ENCODE results near the gene PLEKHO2.

DNA sequence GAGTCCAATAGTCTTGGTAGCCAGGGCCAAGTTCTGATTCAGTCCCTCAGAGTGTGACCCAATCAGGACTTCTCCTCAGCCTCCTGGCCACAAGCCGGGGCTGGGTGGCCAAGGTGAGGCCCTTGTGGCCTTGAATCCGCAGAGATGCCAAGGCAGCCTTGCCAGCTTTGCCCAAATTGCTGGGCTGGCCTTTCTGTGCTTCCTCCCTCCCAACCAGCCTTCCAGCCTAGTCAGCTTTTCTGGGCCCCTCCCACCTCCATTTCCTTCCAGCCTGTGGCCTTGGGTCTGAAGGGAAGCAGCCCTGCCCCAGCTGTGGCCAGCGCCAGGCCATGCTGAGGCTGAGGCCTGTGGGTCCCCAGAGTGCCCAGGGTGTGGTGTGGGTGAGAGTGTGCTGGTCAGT lies 35.7 kb downstream of the PLEKHO2 start:
- TF ChIP-seq, protein P1, sequence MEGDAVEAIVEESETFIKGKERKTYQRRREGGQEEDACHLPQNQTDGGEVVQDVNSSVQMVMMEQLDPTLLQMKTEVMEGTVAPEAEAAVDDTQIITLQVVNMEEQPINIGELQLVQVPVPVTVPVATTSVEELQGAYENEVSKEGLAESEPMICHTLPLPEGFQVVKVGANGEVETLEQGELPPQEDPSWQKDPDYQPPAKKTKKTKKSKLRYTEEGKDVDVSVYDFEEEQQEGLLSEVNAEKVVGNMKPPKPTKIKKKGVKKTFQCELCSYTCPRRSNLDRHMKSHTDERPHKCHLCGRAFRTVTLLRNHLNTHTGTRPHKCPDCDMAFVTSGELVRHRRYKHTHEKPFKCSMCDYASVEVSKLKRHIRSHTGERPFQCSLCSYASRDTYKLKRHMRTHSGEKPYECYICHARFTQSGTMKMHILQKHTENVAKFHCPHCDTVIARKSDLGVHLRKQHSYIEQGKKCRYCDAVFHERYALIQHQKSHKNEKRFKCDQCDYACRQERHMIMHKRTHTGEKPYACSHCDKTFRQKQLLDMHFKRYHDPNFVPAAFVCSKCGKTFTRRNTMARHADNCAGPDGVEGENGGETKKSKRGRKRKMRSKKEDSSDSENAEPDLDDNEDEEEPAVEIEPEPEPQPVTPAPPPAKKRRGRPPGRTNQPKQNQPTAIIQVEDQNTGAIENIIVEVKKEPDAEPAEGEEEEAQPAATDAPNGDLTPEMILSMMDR (conservative IDR thresholded peaks at IDR 0.05), result no peak
- no peak for TF ChIP-seq EZH2 (IDR thresholded peaks at IDR 0.05; ENCODE audit: low read depth)

All from PC-9 (cell line).